DMS 273 (cell line): Measurements from ENCODE around the gene RHOB.

ENCODE experiments used
- DNase-seq: peaks from one replicate; lab custom pipeline; 2025; ENCODE audit not compliant: unreplicated experiment; lab: John Stamatoyannopoulos, UW

Gene RHOB

GRCh38 chr2:20472569-20472968, 25.7 kb downstream of the RHOB start:
- no peak for DNase-seq

GRCh38 chr2:20473128-20473527, 26.3 kb downstream of the RHOB start:
- no peak for DNase-seq

GRCh38 chr2:20474757-20475566, 28.1 kb downstream of the RHOB start:
- DNase-seq: no peak

- no peak for DNase-seq
Measured at GRCh38 chr2:20475567-20475952, 28.7 kb downstream of the RHOB start.

GRCh38 chr2:20476481-20476880, 29.6 kb downstream of the RHOB start:
- DNase-seq: no peak

GRCh38 chr2:20476950-20477349, 30.1 kb downstream of the RHOB start:
- no peak for DNase-seq

GRCh38 chr2:20478961-20479360, 32.1 kb downstream of the RHOB start:
- no peak for DNase-seq

- DNase-seq: no peak
Measured at GRCh38 chr2:20479835-20480234, 33.0 kb downstream of the RHOB start.

GRCh38 chr2:20480913-20481312, 34.0 kb downstream of the RHOB start:
- no peak for DNase-seq

- no peak for DNase-seq
Measured at GRCh38 chr2:20481798-20482405, 35.0 kb downstream of the RHOB start.

- DNase-seq: no peak
Measured at GRCh38 chr2:20482725-20483124, 35.9 kb downstream of the RHOB start.

GRCh38 chr2:20483194-20483895, 36.5 kb downstream of the RHOB start:
- no peak for DNase-seq

- DNase-seq: no peak
Measured at GRCh38 chr2:20484034-20484617, 37.3 kb downstream of the RHOB start.

GRCh38 chr2:20484810-20485611, 38.1 kb downstream of the RHOB start:
- DNase-seq: no peak

GRCh38 chr2:20485612-20486388, 38.9 kb downstream of the RHOB start:
- DNase-seq: no peak

- no peak for DNase-seq
Measured at GRCh38 chr2:20486571-20486970, 39.7 kb downstream of the RHOB start.

GRCh38 chr2:20487030-20487391, 40.1 kb downstream of the RHOB start:
- no peak for DNase-seq

- no peak for DNase-seq
Measured at GRCh38 chr2:20487392-20488174, 40.7 kb downstream of the RHOB start.

GRCh38 chr2:20488201-20488641, 41.3 kb downstream of the RHOB start:
- no peak for DNase-seq
